K562 (cell line): ENCODE results near the gene HNRNPU. TPM values are rescaled to one million over a fixed set of nuclear protein-coding genes. Genes with fewer than 3 reads are reported as not detected.
A peak's percentile ranks its signal among the peaks of the same experiment; 100 is the strongest.

Source experiments
- ARID1B ChIP-seq: fragments of 450-650 bp; IDR thresholded peaks from 2 replicates; pipeline ENCODE4 v1.6.1; 2016; ENCODE audit warnings: antibody characterized with exemption, mild to moderate bottlenecking, inconsistent platforms
- ATF7 ChIP-seq: fragments of 450-650 bp; IDR thresholded peaks from 2 replicates; pipeline ENCODE4 v1.7.1; 2014; ENCODE audit warnings: mild to moderate bottlenecking, moderate library complexity
- CREM ChIP-seq: IDR thresholded peaks from 2 replicates; pipeline ENCODE4 v1.6.1; 2014; ENCODE audit warnings: antibody characterized with exemption, low read depth
- FOXJ2 ChIP-seq: fragments of 200-800 bp; sonication (Bioruptor generic); IDR thresholded peaks from 2 replicates; pipeline ENCODE4 v1.6.1; 2016; ENCODE audit warnings: missing genetic modification characterization, missing compliant biosample characterization
- FOXK1 ChIP-seq: sonication (generic); formaldehyde crosslinking; IDR thresholded peaks from 2 replicates; pipeline ENCODE4 v1.8.0; 2022; ENCODE audit warnings: missing genetic modification reagents, mild to moderate bottlenecking, borderline replicate concordance
- GABPB1 ChIP-seq: sonication (generic); formaldehyde crosslinking; IDR thresholded peaks from 2 replicates; pipeline ENCODE4 v1.8.0; 2022; ENCODE audit warnings: mild to moderate bottlenecking, missing genetic modification reagents
- HNRNPLL ChIP-seq: fragments of 200-400 bp; formaldehyde crosslinking; IDR thresholded peaks from 2 replicates; pipeline ENCODE4 v1.6.1; 2017; ENCODE audit warnings: low read length, low read depth, mild to moderate bottlenecking; ENCODE audit not compliant: poor library complexity, severe bottlenecking
- MED1 ChIP-seq: sonication (generic); formaldehyde crosslinking; IDR thresholded peaks from 2 replicates; pipeline ENCODE4 v1.8.1; 2023; ENCODE audit warnings: missing genetic modification reagents, borderline replicate concordance
- NEUROD1 ChIP-seq: fragments of 150-350 bp; IDR thresholded peaks from 2 replicates; pipeline ENCODE4 v1.6.1; 2014; ENCODE audit warnings: borderline replicate concordance, low read length, low read depth; ENCODE audit not compliant: partially characterized antibody
- PRPF4 ChIP-seq: fragments of 200-400 bp; formaldehyde crosslinking; IDR thresholded peaks from one replicate; pipeline ENCODE4 v1.6.1; 2017; ENCODE audit warnings: low read length, low read depth, mild to moderate bottlenecking; ENCODE audit not compliant: insufficient read depth, poor library complexity, severe bottlenecking
- RB1 ChIP-seq: fragments of 450-650 bp; IDR thresholded peaks from 2 replicates; pipeline ENCODE4 v1.6.1; 2017; ENCODE audit warnings: low read depth, mild to moderate bottlenecking
- ZBTB1 ChIP-seq: sonication (generic); formaldehyde crosslinking; IDR thresholded peaks from 2 replicates; pipeline ENCODE4 v1.8.1; 2023; ENCODE audit warnings: missing genetic modification reagents, low read depth, mild to moderate bottlenecking, borderline replicate concordance
- ZFX ChIP-seq: sonication (generic); formaldehyde crosslinking; IDR thresholded peaks from 2 replicates; pipeline ENCODE4 v1.8.0; 2022; ENCODE audit warnings: mild to moderate bottlenecking, missing genetic modification reagents, moderate library complexity
- ZNF253 ChIP-seq: fragments of 250-450 bp; sonication (Bioruptor Pico); conservative IDR thresholded peaks from 2 replicates; pipeline ENCODE4 v1.6.1; 2021; ENCODE audit warnings: mild to moderate bottlenecking
- polyA plus RNA-seq, 8 experiments: library from polyadenylated mRNA; depleted of rRNA in 4 of 8; stranded (reverse) in 5 of 8; unstranded in 3 of 8; fragments of >200 nt; fragmentation: Nextera tagmentation in 2 of 8; fragmentation: Illumina TruSeq in 1 of 8; extraction: Ambion mirVana in 2 of 8; extraction: Trizol in 1 of 8; gene quantifications; 2 replicates each; pipeline versions ENCODE4 v1.2.1 to v1.2.3, GENCODE V29; 2011 to 2014; ENCODE audit warnings: inconsistent platforms in 1 of 8, missing spikeins in 1 of 8
- total RNA-seq, 7 experiments: library from RNA; depleted of rRNA in 6 of 7; stranded (reverse); fragments of >200 nt in 6 of 7; fragmentation: Illumina TruSeq in 2 of 7; extraction: Trizol in 2 of 7; gene quantifications; 2 replicates each; pipeline versions ENCODE4 v1.2.1 to v1.2.3, GENCODE V29; 2011 to 2021; ENCODE audit warnings: low replicate concordance in 1 of 7
- TF ChIP-seq, protein P1 (sequence below): fragments of 450-650 bp; IDR thresholded peaks from 2 replicates; pipeline ENCODE4 v1.6.1; 2016; ENCODE audit warnings: low read depth
- TF ChIP-seq, protein P2 (sequence below): fragments of 450-650 bp; formaldehyde crosslinking; IDR thresholded peaks from 2 replicates; pipeline ENCODE4 v1.4.0; 2022; ENCODE audit warnings: missing genetic modification characterization
- TF ChIP-seq, protein P3 (sequence below): sonication (generic); formaldehyde crosslinking; IDR thresholded peaks from 2 replicates; pipeline ENCODE4 v1.8.0; 2023; ENCODE audit warnings: mild to moderate bottlenecking, missing genetic modification reagents

The HNRNPU gene
- total and polyA plus RNA-seq, 9 of the 15 experiments (the other 6 are each of a cell fraction or from before 2014, with no cell fraction given) = 159 to 777 (median 577) TPM

DNA sequence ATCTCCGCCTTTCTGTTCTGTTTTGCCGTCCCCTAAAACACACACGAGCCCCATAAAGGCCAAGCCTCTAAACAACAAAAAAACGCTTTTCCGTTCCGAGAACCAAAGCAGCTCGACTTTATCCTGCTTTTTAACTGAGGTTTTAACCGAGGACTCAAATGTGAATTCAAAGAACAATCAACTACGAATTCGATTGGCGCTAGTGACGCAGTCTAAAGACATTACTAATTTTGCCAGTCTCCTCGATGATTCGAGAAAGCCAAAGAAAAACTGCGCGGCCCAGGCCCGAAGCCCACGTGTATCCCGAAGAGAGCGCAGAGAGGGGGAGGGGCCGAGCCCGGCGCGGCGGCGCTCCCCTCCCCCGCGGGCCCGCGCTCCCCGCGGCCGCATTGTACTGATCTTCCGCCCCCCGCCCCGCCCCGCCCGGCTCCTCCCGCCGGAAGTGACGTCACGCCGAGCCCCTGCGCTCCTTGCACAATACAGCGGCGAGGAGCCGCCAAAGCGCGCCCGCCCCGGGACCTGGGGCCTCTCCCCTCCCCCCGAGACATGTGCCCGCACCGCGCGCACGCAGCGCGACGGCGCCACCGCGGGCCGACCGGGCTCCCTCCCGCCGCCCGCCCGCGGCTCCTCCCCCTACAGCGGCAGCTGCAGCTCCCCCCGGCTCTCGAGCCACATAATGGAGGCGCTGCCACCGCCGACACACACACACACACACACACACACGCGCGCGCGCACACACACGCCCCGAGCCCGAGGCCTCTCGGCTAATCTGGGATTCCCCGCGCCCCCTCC, 1.4 kb downstream of the HNRNPU start (continued):
- peak; percentile 95 for TF ChIP-seq ZBTB1 (CRISPR knock-in tag)
- TF ChIP-seq, protein P1, sequence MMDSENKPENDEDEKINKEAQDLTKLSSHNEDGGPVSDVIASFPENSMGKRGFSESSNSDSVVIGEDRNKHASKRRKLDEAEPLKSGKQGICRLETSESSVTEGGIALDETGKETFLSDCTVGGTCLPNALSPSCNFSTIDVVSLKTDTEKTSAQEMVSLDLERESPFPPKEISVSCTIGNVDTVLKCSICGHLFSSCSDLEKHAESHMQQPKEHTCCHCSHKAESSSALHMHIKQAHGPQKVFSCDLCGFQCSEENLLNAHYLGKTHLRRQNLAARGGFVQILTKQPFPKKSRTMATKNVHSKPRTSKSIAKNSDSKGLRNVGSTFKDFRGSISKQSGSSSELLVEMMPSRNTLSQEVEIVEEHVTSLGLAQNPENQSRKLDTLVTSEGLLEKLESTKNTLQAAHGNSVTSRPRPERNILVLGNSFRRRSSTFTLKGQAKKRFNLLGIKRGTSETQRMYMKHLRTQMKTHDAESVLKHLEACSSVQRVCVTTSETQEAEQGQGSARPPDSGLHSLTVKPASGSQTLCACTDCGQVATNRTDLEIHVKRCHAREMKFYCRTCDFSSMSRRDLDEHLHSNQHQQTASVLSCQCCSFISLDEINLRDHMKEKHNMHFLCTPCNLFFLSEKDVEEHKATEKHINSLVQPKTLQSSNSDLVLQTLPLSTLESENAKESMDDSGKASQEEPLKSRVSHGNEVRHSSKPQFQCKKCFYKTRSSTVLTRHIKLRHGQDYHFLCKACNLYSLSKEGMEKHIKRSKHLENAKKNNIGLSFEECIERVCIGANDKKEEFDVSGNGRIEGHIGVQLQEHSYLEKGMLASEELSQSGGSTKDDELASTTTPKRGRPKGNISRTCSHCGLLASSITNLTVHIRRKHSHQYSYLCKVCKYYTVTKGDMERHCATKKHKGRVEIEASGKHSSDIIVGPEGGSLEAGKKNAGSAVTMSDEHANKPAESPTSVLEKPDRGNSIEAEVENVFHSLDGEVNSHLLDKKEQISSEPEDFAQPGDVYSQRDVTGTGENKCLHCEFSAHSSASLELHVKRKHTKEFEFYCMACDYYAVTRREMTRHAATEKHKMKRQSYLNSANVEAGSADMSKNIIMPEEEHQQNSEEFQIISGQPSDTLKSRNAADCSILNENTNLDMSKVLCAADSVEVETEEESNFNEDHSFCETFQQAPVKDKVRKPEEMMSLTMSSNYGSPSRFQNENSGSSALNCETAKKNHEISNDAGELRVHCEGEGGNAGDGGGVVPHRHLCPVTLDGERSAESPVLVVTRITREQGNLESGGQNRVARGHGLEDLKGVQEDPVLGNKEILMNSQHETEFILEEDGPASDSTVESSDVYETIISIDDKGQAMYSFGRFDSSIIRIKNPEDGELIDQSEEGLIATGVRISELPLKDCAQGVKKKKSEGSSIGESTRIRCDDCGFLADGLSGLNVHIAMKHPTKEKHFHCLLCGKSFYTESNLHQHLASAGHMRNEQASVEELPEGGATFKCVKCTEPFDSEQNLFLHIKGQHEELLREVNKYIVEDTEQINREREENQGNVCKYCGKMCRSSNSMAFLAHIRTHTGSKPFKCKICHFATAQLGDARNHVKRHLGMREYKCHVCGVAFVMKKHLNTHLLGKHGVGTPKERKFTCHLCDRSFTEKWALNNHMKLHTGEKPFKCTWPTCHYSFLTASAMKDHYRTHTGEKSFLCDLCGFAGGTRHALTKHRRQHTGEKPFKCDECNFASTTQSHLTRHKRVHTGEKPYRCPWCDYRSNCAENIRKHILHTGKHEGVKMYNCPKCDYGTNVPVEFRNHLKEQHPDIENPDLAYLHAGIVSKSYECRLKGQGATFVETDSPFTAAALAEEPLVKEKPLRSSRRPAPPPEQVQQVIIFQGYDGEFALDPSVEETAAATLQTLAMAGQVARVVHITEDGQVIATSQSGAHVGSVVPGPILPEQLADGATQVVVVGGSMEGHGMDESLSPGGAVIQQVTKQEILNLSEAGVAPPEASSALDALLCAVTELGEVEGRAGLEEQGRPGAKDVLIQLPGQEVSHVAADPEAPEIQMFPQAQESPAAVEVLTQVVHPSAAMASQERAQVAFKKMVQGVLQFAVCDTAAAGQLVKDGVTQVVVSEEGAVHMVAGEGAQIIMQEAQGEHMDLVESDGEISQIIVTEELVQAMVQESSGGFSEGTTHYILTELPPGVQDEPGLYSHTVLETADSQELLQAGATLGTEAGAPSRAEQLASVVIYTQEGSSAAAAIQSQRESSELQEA = no peak
- TF ChIP-seq GABPB1 (CRISPR knock-in tag) = peak; percentile 92
- TF ChIP-seq, protein P2, sequence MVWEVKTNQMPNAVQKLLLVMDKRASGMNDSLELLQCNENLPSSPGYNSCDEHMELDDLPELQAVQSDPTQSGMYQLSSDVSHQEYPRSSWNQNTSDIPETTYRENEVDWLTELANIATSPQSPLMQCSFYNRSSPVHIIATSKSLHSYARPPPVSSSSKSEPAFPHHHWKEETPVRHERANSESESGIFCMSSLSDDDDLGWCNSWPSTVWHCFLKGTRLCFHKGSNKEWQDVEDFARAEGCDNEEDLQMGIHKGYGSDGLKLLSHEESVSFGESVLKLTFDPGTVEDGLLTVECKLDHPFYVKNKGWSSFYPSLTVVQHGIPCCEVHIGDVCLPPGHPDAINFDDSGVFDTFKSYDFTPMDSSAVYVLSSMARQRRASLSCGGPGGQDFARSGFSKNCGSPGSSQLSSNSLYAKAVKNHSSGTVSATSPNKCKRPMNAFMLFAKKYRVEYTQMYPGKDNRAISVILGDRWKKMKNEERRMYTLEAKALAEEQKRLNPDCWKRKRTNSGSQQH (CRISPR knock-in tag) = 0 out of 2 replicates have a peak, but pooled peaks have one; percentile 38
- TF ChIP-seq FOXK1 (CRISPR knock-in tag) = no peak
- TF ChIP-seq CREM = peak; percentile 91
- peak; percentile 95 for TF ChIP-seq PRPF4
- peak; percentile 48 for TF ChIP-seq HNRNPLL
- TF ChIP-seq RB1 = peak; percentile 98
- TF ChIP-seq MED1 (CRISPR knock-in tag) = no peak
- peak; percentile 26 for TF ChIP-seq NEUROD1
- TF ChIP-seq ARID1B = 0 out of 2 replicates have a peak, but pooled peaks have one; percentile 20
- TF ChIP-seq ATF7 = peak; percentile 94
- no peak; the same call in 1 of the 2 replicates for TF ChIP-seq FOXJ2 (tag)
- TF ChIP-seq ZFX (CRISPR knock-in tag) = no peak
- TF ChIP-seq, protein P3, sequence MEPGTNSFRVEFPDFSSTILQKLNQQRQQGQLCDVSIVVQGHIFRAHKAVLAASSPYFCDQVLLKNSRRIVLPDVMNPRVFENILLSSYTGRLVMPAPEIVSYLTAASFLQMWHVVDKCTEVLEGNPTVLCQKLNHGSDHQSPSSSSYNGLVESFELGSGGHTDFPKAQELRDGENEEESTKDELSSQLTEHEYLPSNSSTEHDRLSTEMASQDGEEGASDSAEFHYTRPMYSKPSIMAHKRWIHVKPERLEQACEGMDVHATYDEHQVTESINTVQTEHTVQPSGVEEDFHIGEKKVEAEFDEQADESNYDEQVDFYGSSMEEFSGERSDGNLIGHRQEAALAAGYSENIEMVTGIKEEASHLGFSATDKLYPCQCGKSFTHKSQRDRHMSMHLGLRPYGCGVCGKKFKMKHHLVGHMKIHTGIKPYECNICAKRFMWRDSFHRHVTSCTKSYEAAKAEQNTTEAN (CRISPR knock-in tag) = no peak
- TF ChIP-seq ZNF253 (CRISPR knock-in tag) = no peak
